Neuron (in vitro differentiated cells): ENCODE data around the gene ACTR10.
"Not testable (repeated sequence)": the region's sequence is repeated elsewhere in the genome, so short reads cannot be mapped to it uniquely, and the experiment has no call there.

Experiments
- H2AFZ ChIP-seq: one replicate; pipeline ENCODE4 v1.6.1; 2013; ENCODE audit warnings: low read depth, mild to moderate bottlenecking, inconsistent platforms, low read length, moderate library complexity
- H3K27me3 ChIP-seq: one replicate; pipeline ENCODE4 v1.6.1; 2013; ENCODE audit warnings: low read length; ENCODE audit not compliant: insufficient read depth
- H3K36me3 ChIP-seq: one replicate; pipeline ENCODE4 v1.6.1; 2013; ENCODE audit warnings: low read length; ENCODE audit not compliant: insufficient read depth
- H3K4me1 ChIP-seq: one replicate; pipeline ENCODE4 v1.6.1; 2013; ENCODE audit warnings: low read length; ENCODE audit not compliant: insufficient read depth
- H3K4me3 ChIP-seq: 2 replicates; pipeline ENCODE4 v1.5.1; 2013; ENCODE audit warnings: mild to moderate bottlenecking, low read length, moderate library complexity
- H3K9me3 ChIP-seq: one replicate; pipeline ENCODE4 v1.6.1; 2013; ENCODE audit warnings: low read length

Gene ACTR10

GRCh38 chr14:58239244-58240195 lies 39.6 kb downstream of the ACTR10 start:
- Histone ChIP-seq H3K4me1 (peaks cover 8% of the 10 kb centered on the region), H3K27me3 (no peaks in the 10 kb centered on the region), H2AFZ (peak overlapping the region; percentile 97), H3K4me3 (peak overlapping the region; percentile 99), H3K9me3 (no peaks in the 10 kb centered on the region), H3K36me3 (peaks cover 4% of the 10 kb centered on the region)

GRCh38 chr14:58243790-58244555 lies 44.0 kb downstream of the ACTR10 start:
- Histone ChIP-seq H3K4me3 (peak overlapping the region; percentile 81), H3K27me3 (no peaks in the 10 kb centered on the region), H3K9me3 (no peaks in the 10 kb centered on the region), H3K4me1 (peaks cover 16% of the 10 kb centered on the region), H2AFZ (peak overlapping the region; percentile 87), H3K36me3 (peaks cover 3% of the 10 kb centered on the region)

GRCh38 chr14:58244556-58245387 lies 44.8 kb downstream of the ACTR10 start, which contains the start of gene PSMA3:
PSMA3 (plus strand) TSS chr14:58244843; CDS start chr14:58244921, 78 bp downstream.
- Histone ChIP-seq H3K4me1 (peaks cover 15% of the 10 kb centered on the region), H3K9me3 (no peaks in the 10 kb centered on the region), H3K4me3 (peak within 1 kb of the TSS; percentile 81), H3K27me3 (no peaks in the 10 kb centered on the region), H2AFZ (peak within 1 kb of the TSS; percentile 87), H3K36me3 (peaks cover 6% of the 10 kb centered on the region)

- peak overlapping the region; percentile 81 for H3K4me3 ChIP-seq
- H3K9me3 ChIP-seq: no peaks in the 10 kb centered on the region
- no peak overlapping the region for H2AFZ ChIP-seq
- peaks cover 15% of the 10 kb centered on the region for H3K4me1 ChIP-seq
- H3K27me3 ChIP-seq: no peaks in the 10 kb centered on the region
- peaks cover 11% of the 10 kb centered on the region for H3K36me3 ChIP-seq
Measured at GRCh38 chr14:58245562-58245961, 45.6 kb downstream of the ACTR10 start.

GRCh38 chr14:58249611-58250010 lies 49.7 kb downstream of the ACTR10 start:
- no peaks in the 10 kb centered on the region for H3K27me3 ChIP-seq
- no peaks in the 10 kb centered on the region for H3K9me3 ChIP-seq
- H3K4me3 ChIP-seq: no peak overlapping the region
- peaks cover 46% of the 10 kb centered on the region for H3K36me3 ChIP-seq
- peaks cover 9% of the 10 kb centered on the region for H3K4me1 ChIP-seq
- H2AFZ ChIP-seq: no peak overlapping the region

- Histone ChIP-seq H3K4me1 (no peaks in the 10 kb centered on the region), H3K36me3 (peaks cover 79% of the 10 kb centered on the region), H2AFZ (no peak overlapping the region), H3K4me3 (no peak overlapping the region), H3K27me3 (no peaks in the 10 kb centered on the region), H3K9me3 (no peaks in the 10 kb centered on the region)
Measured at GRCh38 chr14:58258156-58258555, 58.2 kb downstream of the ACTR10 start.

- not testable (repeated sequence) for H2AFZ ChIP-seq, H3K4me3 ChIP-seq, H3K27me3 ChIP-seq, H3K4me1 ChIP-seq, H3K9me3 ChIP-seq
- H3K36me3 ChIP-seq: peaks cover 89% of the 10 kb centered on the region
Measured at GRCh38 chr14:58262005-58262404, 62.1 kb downstream of the ACTR10 start.

- no peak overlapping the region for H3K4me3 ChIP-seq
- H3K4me1 ChIP-seq: no peaks in the 10 kb centered on the region
- peaks cover 90% of the 10 kb centered on the region for H3K36me3 ChIP-seq
- H2AFZ ChIP-seq: no peak overlapping the region
- H3K9me3 ChIP-seq: no peaks in the 10 kb centered on the region
- H3K27me3 ChIP-seq: no peaks in the 10 kb centered on the region
Measured at GRCh38 chr14:58265401-58265800, 65.5 kb downstream of the ACTR10 start.

- Histone ChIP-seq H3K4me3 (no peak overlapping the region), H3K9me3 (no peaks in the 10 kb centered on the region), H3K36me3 (peaks cover 84% of the 10 kb centered on the region), H3K4me1 (no peaks in the 10 kb centered on the region), H3K27me3 (no peaks in the 10 kb centered on the region), H2AFZ (no peak overlapping the region)
Measured at GRCh38 chr14:58270628-58271027, 70.7 kb downstream of the ACTR10 start.

- Histone ChIP-seq H3K36me3 (peaks cover 69% of the 10 kb centered on the region), H3K9me3 (no peaks in the 10 kb centered on the region), H2AFZ (no peak overlapping the region), H3K27me3 (no peaks in the 10 kb centered on the region), H3K4me3 (no peak overlapping the region), H3K4me1 (no peaks in the 10 kb centered on the region)
Measured at GRCh38 chr14:58272588-58273372, 72.8 kb downstream of the ACTR10 start.

GRCh38 chr14:58274881-58275280 lies 74.9 kb downstream of the ACTR10 start:
- Histone ChIP-seq H2AFZ (no peak overlapping the region), H3K4me3 (no peak overlapping the region), H3K36me3 (peaks cover 60% of the 10 kb centered on the region), H3K27me3 (no peaks in the 10 kb centered on the region), H3K9me3 (no peaks in the 10 kb centered on the region), H3K4me1 (no peaks in the 10 kb centered on the region)
